Endothelial cell of umbilical vein (primary cell): ENCODE results near the gene DLAT.

Experiments used
- EZH2 ChIP-seq: IDR thresholded peaks from 2 replicates; pipeline ENCODE4 v1.6.1; 2012; ENCODE audit warnings: borderline replicate concordance, low read depth, mild to moderate bottlenecking, moderate library complexity, low read length, inconsistent platforms; ENCODE audit not compliant: severe bottlenecking
- MAX ChIP-seq: IDR thresholded peaks from 2 replicates; pipeline ENCODE4 v1.6.1; 2011; ENCODE audit not compliant: insufficient read depth, insufficient read length
- POLR2AphosphoS5 ChIP-seq: IDR thresholded peaks from 2 replicates; pipeline ENCODE4 v1.6.1; 2012; ENCODE audit warnings: low read depth, mild to moderate bottlenecking, control low read depth, low read length, moderate library complexity; ENCODE audit not compliant: insufficient read depth
- TF ChIP-seq, protein P1 (sequence below), 2 donors: IDR thresholded peaks; 1 replicate in 1 of 2; 2 replicates in 1 of 2; pipeline ENCODE4 v1.5.1; 2011; ENCODE audit warnings: low read length in 2 of 2, mild to moderate bottlenecking in 2 of 2, moderate library complexity in 2 of 2, control low read depth in 1 of 2, inconsistent platforms in 1 of 2, low read depth in 1 of 2; ENCODE audit not compliant: insufficient read depth in 1 of 2; ENCODE audit errors: extremely low read depth in 1 of 2

- TF ChIP-seq, protein P1, sequence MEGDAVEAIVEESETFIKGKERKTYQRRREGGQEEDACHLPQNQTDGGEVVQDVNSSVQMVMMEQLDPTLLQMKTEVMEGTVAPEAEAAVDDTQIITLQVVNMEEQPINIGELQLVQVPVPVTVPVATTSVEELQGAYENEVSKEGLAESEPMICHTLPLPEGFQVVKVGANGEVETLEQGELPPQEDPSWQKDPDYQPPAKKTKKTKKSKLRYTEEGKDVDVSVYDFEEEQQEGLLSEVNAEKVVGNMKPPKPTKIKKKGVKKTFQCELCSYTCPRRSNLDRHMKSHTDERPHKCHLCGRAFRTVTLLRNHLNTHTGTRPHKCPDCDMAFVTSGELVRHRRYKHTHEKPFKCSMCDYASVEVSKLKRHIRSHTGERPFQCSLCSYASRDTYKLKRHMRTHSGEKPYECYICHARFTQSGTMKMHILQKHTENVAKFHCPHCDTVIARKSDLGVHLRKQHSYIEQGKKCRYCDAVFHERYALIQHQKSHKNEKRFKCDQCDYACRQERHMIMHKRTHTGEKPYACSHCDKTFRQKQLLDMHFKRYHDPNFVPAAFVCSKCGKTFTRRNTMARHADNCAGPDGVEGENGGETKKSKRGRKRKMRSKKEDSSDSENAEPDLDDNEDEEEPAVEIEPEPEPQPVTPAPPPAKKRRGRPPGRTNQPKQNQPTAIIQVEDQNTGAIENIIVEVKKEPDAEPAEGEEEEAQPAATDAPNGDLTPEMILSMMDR (IDR thresholded peaks at IDR 0.05; ENCODE audit: extremely low read depth in 1 of 2, insufficient read depth in 1 of 2, low read depth in 1 of 2, low read length in 2 of 2): no peak
- no peak for TF ChIP-seq MAX
- TF ChIP-seq POLR2AphosphoS5: no peak
- TF ChIP-seq EZH2: no peak
These were observed 62.0 kb downstream of the DLAT start for GRCh38 chr11:112087212-112087611.
